HepG2 (cell line): Measurements from ENCODE around the gene EPHA3. TPM values are rescaled to one million over a fixed set of nuclear protein-coding genes. Genes with fewer than 3 reads are reported as not detected.
A peak's percentile ranks its signal among the peaks of the same experiment; 100 is the strongest.

Source experiments
- ARHGAP35 ChIP-seq: sonication (generic); formaldehyde crosslinking; IDR thresholded peaks from 2 replicates; pipeline ENCODE4 v1.9.0; 2022; ENCODE audit warnings: mild to moderate bottlenecking, inconsistent platforms, moderate library complexity, missing genetic modification reagents, borderline replicate concordance
- ARID2 ChIP-seq: sonication (generic); formaldehyde crosslinking; IDR thresholded peaks from 2 replicates; pipeline ENCODE4 v1.8.1; 2022; ENCODE audit warnings: mild to moderate bottlenecking, missing genetic modification reagents, borderline replicate concordance
- ARNT2 ChIP-seq: sonication (generic); formaldehyde crosslinking; IDR thresholded peaks from 2 replicates; pipeline ENCODE4 v1.8.0; 2022; ENCODE audit warnings: mild to moderate bottlenecking, low read depth, missing genetic modification reagents, moderate library complexity
- BCL6 ChIP-seq: IDR thresholded peaks from 2 replicates; pipeline ENCODE4 v1.6.1; 2016; ENCODE audit warnings: missing genetic modification reagents, missing compliant biosample characterization
- BHLHE40 ChIP-seq: IDR thresholded peaks from 2 replicates; pipeline ENCODE4 v1.6.1; 2011; ENCODE audit warnings: low read length, improper control_type of control experiment
- CHD2 ChIP-seq: IDR thresholded peaks from 2 replicates; pipeline ENCODE4 v1.6.1; 2011; ENCODE audit warnings: low read depth, low read length, improper control_type of control experiment
- CREB1 ChIP-seq, 2 experiments: fragments of 450-650 bp in 1 of 2; IDR thresholded peaks; 2 replicates each; pipeline ENCODE4 v1.6.1; 2016 to 2017; ENCODE audit warnings: control low read depth in 1 of 2, mild to moderate bottlenecking in 1 of 2, missing compliant biosample characterization in 1 of 2, missing genetic modification characterization in 1 of 2
- ETV6 ChIP-seq: sonication (generic); formaldehyde crosslinking; conservative IDR thresholded peaks from 2 replicates; pipeline ENCODE4 v1.4.0; 2020; ENCODE audit warnings: missing genetic modification reagents
- FOSL2 ChIP-seq: sonication (generic); formaldehyde crosslinking; IDR thresholded peaks from 2 replicates; pipeline ENCODE4 v1.4.0; 2020; ENCODE audit warnings: missing genetic modification reagents
- HDAC2 ChIP-seq: sonication (generic); formaldehyde crosslinking; IDR thresholded peaks from 2 replicates; pipeline ENCODE4 v1.4.0; 2020; ENCODE audit warnings: missing genetic modification reagents
- HIC2 ChIP-seq: sonication (generic); formaldehyde crosslinking; IDR thresholded peaks from 2 replicates; pipeline ENCODE4 v1.9.0; 2022; ENCODE audit warnings: low read depth, missing genetic modification reagents
- HMG20B ChIP-seq: conservative IDR thresholded peaks from 2 replicates; pipeline ENCODE4 v1.6.1; 2016; ENCODE audit warnings: missing genetic modification reagents, missing compliant biosample characterization
- ONECUT2 ChIP-seq: sonication (generic); formaldehyde crosslinking; IDR thresholded peaks from 2 replicates; pipeline ENCODE4 v1.4.0; 2020; ENCODE audit warnings: missing genetic modification reagents
- PTBP1 ChIP-seq: fragments of 200-400 bp; formaldehyde crosslinking; IDR thresholded peaks from 2 replicates; pipeline ENCODE4 v1.6.1; 2018; ENCODE audit warnings: low read length, low read depth; ENCODE audit not compliant: poor library complexity, severe bottlenecking
- TAF15 ChIP-seq: fragments of 200-400 bp; formaldehyde crosslinking; IDR thresholded peaks from one replicate; pipeline ENCODE4 v1.6.1; 2018; ENCODE audit warnings: mild to moderate bottlenecking, low read depth, low read length; ENCODE audit not compliant: poor library complexity, severe bottlenecking
- ZBTB21 ChIP-seq: sonication (generic); formaldehyde crosslinking; IDR thresholded peaks from 2 replicates; pipeline ENCODE4 v1.4.0; 2020; ENCODE audit warnings: missing genetic modification reagents
- ZBTB26 ChIP-seq: IDR thresholded peaks from 2 replicates; pipeline ENCODE4 v1.6.1; 2016; ENCODE audit warnings: missing compliant biosample characterization, missing genetic modification reagents, borderline replicate concordance
- ZFX ChIP-seq: sonication (generic); formaldehyde crosslinking; IDR thresholded peaks from 2 replicates; pipeline ENCODE4 v1.4.0; 2020; ENCODE audit warnings: mild to moderate bottlenecking, low read depth, missing genetic modification reagents, moderate library complexity
- ZNF10 ChIP-seq: sonication (generic); formaldehyde crosslinking; IDR thresholded peaks from 2 replicates; pipeline ENCODE4 v1.4.0; 2020; ENCODE audit warnings: mild to moderate bottlenecking, low read depth, missing genetic modification reagents, borderline replicate concordance
- ZNF180 ChIP-seq: sonication (generic); formaldehyde crosslinking; IDR thresholded peaks from 2 replicates; pipeline ENCODE4 v1.4.0; 2020; ENCODE audit warnings: low read depth, missing genetic modification reagents, borderline replicate concordance
- ZNF549 ChIP-seq: sonication (generic); formaldehyde crosslinking; IDR thresholded peaks from 2 replicates; pipeline ENCODE4 v1.5.0; 2020; ENCODE audit warnings: missing genetic modification reagents
- ZNF687 ChIP-seq: sonication (generic); formaldehyde crosslinking; IDR thresholded peaks from 2 replicates; pipeline ENCODE4 v1.5.1; 2020; ENCODE audit warnings: mild to moderate bottlenecking, missing genetic modification reagents, moderate library complexity
- ZNF776 ChIP-seq: sonication (generic); formaldehyde crosslinking; IDR thresholded peaks from 2 replicates; pipeline ENCODE4 v1.4.0; 2020; ENCODE audit warnings: mild to moderate bottlenecking, missing genetic modification reagents
- polyA plus RNA-seq, 8 experiments: library from polyadenylated mRNA; depleted of rRNA in 3 of 8; stranded (reverse) in 7 of 8; unstranded in 1 of 8; fragments of >200 nt; fragmentation: Illumina TruSeq in 4 of 8; extraction: Trizol in 4 of 8; gene quantifications; 2 replicates each; pipeline versions ENCODE4 v1.2.1 to v1.2.3, GENCODE V29; 2011 to 2016; ENCODE audit warnings: low read depth in 4 of 8, missing spikeins in 1 of 8, mixed read lengths in 1 of 8; ENCODE audit not compliant: insufficient read depth in 1 of 8
- total RNA-seq, 5 experiments: library from RNA; depleted of rRNA; stranded (reverse); fragments of >200 nt; fragmentation: Illumina TruSeq; extraction: Trizol; gene quantifications; 2 replicates each; pipeline ENCODE4 v1.2.3, GENCODE V29; 2016; ENCODE audit warnings: low read depth in 1 of 5

Gene EPHA3
- total and polyA plus RNA-seq, 2 of the 13 experiments (the other 11 are each of a cell fraction or from before 2014, with no cell fraction given), result 0.01 TPM; not detected in 1

GRCh38 chr3:89107461-89108290 lies at the start of gene EPHA3 (continued):
- TF ChIP-seq ZNF687 (CRISPR knock-in tag), result peak; percentile 43; the same call in 1 of the 2 replicates
- TF ChIP-seq ARID2, result no peak
- TF ChIP-seq ZNF549 (CRISPR knock-in tag), result no peak
- no peak for TF ChIP-seq BCL6 (CRISPR knock-in tag)
- TF ChIP-seq ZFX (CRISPR knock-in tag), result no peak
- TF ChIP-seq CHD2, result no peak
- peak; percentile 47; the same call in 1 of the 2 replicates for TF ChIP-seq ARNT2 (CRISPR knock-in tag)
- TF ChIP-seq FOSL2 (CRISPR knock-in tag), result no peak
- TF ChIP-seq CREB1 (IDR thresholded peaks at IDR 0.05), result no peak
- TF ChIP-seq CREB1 (CRISPR knock-in tag; IDR thresholded peaks at IDR 0.05), result no peak
- no peak for TF ChIP-seq ZNF180 (CRISPR knock-in tag)
- TF ChIP-seq PTBP1, result no peak
- TF ChIP-seq ZBTB26 (CRISPR knock-in tag), result peak; percentile 17; the same call in 1 of the 2 replicates
- TF ChIP-seq ZBTB21 (CRISPR knock-in tag), result no peak
- TF ChIP-seq ZNF10 (CRISPR knock-in tag), result no peak
- no peak for TF ChIP-seq HMG20B (CRISPR knock-in tag)
- no peak for TF ChIP-seq HIC2 (CRISPR knock-in tag)
- TF ChIP-seq TAF15, result no peak
- no peak for TF ChIP-seq ZNF776
- TF ChIP-seq HDAC2 (CRISPR knock-in tag), result peak; percentile 42; the same call in 1 of the 2 replicates
- TF ChIP-seq ARHGAP35, result peak; percentile 53; the same call in 1 of the 2 replicates
- no peak for TF ChIP-seq ONECUT2 (CRISPR knock-in tag)
- no peak for TF ChIP-seq ETV6 (CRISPR knock-in tag)
- TF ChIP-seq BHLHE40, result no peak
